Ramos (cell line): ENCODE data around the gene HAGHL.
"Not testable (repeated sequence)": the region's sequence is repeated elsewhere in the genome, so short reads cannot be mapped to it uniquely, and the experiment has no call there.

Experiments
- in situ Hi-C: fragments of 300-500 bp; cut with MboI; formaldehyde crosslinking; loops from one replicate; pipeline ENCODE4 v1.14.3; 2022; ENCODE audit warnings: low sequenced_read_pairs; ENCODE audit not compliant: unreplicated experiment

Gene HAGHL

GRCh38 chr16:687499-687898 lies 39.4 kb upstream of the HAGHL start:
- in situ Hi-C loops: no loop called here

DNA sequence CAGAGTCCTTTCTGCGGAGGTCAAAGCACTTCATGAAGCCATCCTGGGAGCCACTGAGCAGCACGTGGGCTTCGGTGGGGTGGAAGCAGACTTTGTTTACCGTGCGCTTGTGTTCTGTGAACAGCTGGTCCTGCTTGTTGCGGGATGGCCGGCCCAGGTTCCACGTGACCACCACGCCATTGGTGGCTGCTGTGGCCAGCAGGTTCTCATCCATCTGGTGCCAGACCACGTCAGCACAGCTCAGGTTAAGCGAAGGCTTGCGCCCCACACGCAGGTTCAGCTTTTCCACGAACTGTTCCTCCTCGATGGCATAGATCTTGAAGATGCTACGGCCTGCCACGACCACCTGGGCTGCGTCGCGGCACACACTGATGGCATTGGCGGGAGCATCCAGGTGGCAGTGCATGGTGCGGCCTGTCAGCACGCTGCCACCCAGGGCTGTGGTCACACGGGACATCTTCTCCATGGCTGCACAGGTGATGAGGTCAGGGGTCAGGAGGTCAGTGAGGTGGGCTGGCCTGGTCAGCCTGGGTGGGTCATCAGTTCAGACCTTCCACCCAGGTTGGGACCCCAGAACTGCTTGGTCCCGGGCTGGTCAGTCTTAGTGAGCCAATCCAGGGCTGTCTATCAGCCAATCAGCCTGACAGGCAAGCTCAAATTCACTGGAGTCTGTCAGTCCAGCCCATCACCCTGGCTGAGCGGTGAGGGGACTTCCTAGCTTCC lies 37.6 kb upstream of the HAGHL start:
- in situ Hi-C loops: no loop called here

GRCh38 chr16:691242-691641 lies 35.7 kb upstream of the HAGHL start:
- in situ Hi-C loops: not testable (repeated sequence)

DNA sequence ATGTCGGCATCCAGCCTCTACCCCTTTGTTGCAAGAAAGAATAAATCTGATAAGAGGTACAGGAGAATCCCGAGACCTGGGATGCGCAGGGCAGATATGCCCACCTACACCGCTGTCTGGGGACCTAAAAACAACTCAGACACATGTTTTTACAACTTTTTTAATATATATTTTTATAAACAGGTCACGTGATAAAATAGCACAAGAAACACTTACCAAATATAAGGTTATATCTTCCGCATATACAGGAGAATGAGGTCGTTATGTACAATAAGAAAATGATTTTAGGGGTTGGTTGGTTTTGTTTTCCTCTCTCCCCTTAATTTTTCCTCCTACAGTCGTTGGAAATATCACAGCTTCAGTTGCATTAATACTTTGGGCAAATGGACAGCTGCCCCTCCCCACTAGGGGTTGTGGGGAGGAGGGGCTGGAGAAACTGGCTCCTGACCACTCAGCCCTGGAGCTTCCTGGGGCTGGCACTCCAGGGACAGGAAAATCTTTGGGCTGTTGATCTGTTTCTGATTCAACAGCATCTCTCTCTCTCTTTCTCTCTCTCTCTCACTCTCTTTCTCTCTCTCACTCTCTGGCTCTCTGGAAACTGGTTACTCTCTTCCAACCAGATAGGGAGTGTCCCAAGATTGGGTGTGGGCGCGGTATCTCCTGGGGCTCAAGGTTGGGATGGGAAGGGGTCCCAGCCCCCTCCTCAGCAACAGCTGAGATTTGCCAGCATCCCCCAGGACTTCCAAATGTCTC lies 34.4 kb upstream of the HAGHL start:
- in situ Hi-C loops: no loop called here

DNA sequence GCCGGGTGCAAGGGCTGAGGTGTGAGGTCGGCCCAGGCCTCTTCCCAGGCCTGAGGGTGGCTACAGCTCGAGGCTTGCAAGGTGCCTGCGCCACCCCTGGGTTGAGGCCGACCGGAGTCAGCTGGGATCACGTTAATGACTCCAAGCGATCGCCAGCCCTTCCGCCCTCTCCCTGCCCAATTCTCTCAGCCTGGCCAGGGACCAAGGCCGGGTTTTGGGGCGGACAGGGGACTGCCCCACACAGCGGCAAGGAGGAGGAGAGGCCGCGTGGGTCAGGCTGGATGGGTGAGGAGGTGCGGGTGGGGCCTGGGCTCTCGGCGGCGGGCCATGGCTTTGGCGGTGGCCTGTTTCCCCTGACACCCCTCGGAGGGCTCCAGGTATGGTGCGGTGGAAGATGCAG lies 33.5 kb upstream of the HAGHL start:
- in situ Hi-C loops: no loop called here

- in situ Hi-C loops: no loop called here
Observed at GRCh38 chr16:693766-694165, 33.1 kb upstream of the HAGHL start.

GRCh38 chr16:694187-694862 lies 32.6 kb upstream of the HAGHL start:
- in situ Hi-C loops: no loop called here

GRCh38 chr16:694863-695354 lies 32.0 kb upstream of the HAGHL start:
- in situ Hi-C loops: no loop called here

DNA sequence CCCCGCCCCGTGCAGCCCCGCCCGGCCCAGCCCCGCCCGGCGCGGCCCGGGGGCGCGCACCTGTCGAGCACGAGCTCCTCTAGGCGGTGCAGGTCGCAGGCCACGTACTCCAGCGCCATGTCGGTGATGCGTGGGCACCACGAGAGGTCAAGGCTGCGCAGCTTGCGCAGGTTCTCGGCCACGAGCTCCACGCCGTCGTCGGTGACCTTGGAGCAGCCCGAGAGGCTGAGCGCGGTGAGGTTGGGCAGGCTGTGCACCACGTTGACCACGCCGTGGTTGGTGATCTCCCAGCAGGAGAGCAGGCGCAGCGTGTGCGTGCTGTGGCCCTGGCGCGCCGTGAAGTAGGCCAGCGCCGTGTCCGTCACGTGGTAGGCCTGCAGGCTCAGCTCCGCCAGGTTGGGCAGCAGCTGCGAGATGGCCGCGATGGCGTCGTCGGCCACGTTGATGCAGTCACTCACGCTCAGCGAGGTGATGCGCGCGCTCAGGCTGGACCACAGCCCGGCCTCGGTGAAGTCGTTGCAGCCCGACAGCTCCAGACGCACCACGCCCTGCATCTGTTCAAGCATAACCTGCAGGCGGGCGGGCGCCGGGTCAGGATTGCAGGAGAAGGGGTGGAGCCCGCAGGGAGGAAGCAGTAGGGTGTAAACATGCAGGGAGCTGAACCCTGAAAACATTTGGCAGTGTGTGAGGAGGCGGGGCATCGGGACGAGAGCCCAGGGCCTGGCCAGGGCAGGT lies 31.4 kb upstream of the HAGHL start:
- in situ Hi-C loops: no loop called here

GRCh38 chr16:698911-699671 lies 27.8 kb upstream of the HAGHL start:
- in situ Hi-C loops: no loop called here

- in situ Hi-C loops: loop anchor here (25.0 kb wide), 1 partner anchor 361 kb away; the partner anchor contains the start of gene SSTR5
Observed at GRCh38 chr16:700684-701584, 26.0 kb upstream of the HAGHL start.

DNA sequence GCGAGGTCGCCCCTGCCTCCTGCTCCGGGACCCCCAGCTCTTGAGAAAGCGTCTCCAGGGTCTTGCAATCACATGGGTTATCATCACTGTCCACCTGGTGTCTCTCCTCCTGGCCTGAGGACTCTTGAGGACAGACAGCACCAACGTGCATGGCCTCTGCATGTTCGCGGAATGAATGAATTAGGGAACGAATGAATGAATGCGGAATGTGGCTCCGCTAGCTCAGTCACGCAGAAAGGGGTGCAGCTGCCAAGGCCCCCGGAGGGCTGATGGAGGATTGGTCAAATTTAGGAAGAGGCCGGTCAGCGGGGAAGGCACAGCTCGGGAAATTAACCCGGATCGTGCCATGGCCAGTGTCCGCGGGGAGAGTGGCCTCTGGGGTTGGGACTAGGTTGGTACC lies 24.6 kb upstream of the HAGHL start:
- in situ Hi-C loops: loop anchor here (25.0 kb wide), 1 partner anchor 360 kb away; the partner anchor contains the start of gene SSTR5

GRCh38 chr16:703406-703805 lies 23.5 kb upstream of the HAGHL start:
- in situ Hi-C loops: loop anchor here (25.0 kb wide), 1 partner anchor 359 kb away; the partner anchor contains the start of gene SSTR5

DNA sequence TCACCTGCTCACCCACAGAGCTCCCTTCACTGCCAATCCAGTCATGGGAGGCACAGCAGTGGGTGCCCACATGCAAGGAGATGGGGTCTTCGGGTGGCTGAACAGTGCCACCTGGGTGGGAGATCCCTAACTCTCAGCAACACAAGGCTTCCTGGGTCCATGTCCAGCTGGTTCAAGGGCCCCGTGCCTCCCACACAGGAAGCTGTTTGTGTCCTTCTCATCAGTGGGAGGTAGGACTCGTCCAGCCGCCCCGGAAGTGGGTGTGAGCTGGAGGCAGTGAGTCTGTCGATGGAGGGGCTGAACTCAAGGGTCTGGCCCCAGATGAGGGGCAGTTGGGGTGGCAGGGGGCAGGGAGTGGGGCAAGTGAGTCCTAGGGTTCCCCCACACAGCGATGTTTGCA lies 22.9 kb upstream of the HAGHL start:
- in situ Hi-C loops: loop anchor here (25.0 kb wide), 1 partner anchor 358 kb away; the partner anchor contains the start of gene SSTR5

DNA sequence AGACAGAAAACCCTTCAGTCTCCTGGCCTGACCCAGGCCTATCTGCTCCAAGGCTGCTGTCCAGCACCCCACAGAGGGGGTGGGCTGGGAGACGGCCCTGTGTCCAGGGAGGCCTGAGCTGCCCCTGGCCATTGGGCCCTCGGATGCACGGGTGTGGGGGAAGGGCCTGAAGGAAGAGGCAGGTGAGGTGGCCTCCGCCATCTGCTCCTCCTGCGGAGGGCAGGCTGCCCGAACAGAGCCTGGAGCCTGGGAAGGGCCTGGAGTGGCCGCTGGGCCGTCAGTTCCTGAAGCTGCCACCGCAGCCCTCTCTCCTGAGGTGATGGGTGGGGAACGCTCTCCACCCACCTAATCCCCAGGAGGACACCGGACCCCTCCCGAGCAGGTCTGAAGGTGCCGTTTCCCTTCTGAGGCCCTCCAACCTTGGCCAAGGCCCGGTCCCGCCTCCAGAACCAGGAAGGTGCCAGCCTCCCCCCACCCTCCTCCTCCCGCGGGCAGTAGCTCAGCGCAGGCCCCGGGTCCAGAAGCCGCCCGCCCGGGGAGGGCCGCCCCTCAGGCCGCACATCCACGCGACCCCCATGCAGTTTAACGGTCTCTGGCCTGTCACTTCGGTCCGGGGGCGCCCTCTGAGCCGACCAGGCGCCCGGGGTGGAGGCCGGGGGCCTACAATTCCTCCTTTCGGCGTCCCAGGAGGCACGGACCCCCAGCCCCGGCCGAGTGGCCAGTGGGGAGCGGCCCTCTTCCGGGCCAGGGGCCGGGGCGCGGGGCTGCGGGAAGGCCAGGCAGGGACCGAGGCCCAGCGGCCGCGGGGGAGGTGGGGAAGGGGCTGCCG lies 22.1 kb upstream of the HAGHL start:
- in situ Hi-C loops: loop anchor here (25.0 kb wide), 1 partner anchor 358 kb away; the partner anchor contains the start of gene SSTR5

DNA sequence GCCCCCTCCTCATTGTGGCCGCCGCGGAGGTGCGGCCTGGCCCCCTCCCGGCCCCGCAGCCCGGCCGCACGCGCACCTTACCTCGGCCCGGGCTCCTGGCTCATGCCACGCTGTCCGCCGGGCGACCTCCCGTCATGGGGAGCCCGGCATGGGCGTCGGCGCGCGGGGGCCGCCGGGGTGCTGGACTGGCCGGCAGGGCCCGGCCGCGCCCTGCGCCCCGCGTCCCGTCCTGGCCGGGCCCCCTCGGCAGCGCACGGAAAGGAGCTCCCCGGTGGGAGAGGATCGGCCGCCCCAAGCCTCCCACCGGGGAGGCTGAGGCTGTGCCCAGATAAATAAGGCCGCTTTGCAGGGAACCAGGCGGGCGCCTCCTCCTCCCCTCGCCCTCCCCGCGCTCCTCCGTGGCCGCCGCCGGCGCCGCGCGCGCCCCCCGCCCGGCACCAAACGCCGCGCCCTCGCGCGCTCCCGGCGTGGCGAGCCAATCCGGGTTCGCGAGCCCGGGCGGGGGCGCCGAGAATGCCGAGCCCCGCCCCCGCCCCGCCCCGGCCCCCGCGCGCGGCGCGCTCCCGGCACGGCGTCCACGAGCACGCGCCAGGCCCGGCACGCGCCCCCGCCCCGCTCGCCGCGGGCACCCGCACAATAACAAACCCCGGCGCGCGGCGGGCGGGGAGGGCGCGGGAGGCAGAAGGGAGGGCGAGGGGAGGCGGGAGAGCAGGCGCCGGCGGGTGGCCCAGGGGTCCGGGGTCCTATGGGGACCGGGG lies 21.3 kb upstream of the HAGHL start, which contains the start of gene FBXL16:
FBXL16 (minus strand) TSS at position 371 of the 758 bp plus-strand sequence. CDS start 8,396 bp downstream, outside the sequence.
- in situ Hi-C loops: loop anchor here (25.0 kb wide), 1 partner anchor 357 kb away; the partner anchor contains the start of gene SSTR5
